GM20431 (cell line): ENCODE measurements around the gene TSPAN12.
"Not testable (repeated sequence)": the region's sequence is repeated elsewhere in the genome, so short reads cannot be mapped to it uniquely, and the experiment has no call there.

Experiments
- in situ Hi-C: fragments of 300-500 bp; cut with MseI, MboI; formaldehyde crosslinking; loops from one replicate; pipeline ENCODE4 v1.15.0; 2020; ENCODE audit warnings: low sequenced_read_pairs; ENCODE audit not compliant: unreplicated experiment

Gene TSPAN12

GRCh38 chr7:120813089-120813488, 44.9 kb downstream of the TSPAN12 start:
- in situ Hi-C loops: loop anchor here (25.0 kb wide), 1 partner anchor 124 kb away; no protein-coding TSS in a partner anchor

GRCh38 chr7:120809260-120809659, 48.7 kb downstream of the TSPAN12 start:
- in situ Hi-C loops: loop anchor here (25.0 kb wide), 1 partner anchor 128 kb away; no protein-coding TSS in a partner anchor

- in situ Hi-C loops: loop anchor here (25.0 kb wide), 1 partner anchor 130 kb away; no protein-coding TSS in a partner anchor
Measured at GRCh38 chr7:120807390-120807789, 50.6 kb downstream of the TSPAN12 start.

DNA sequence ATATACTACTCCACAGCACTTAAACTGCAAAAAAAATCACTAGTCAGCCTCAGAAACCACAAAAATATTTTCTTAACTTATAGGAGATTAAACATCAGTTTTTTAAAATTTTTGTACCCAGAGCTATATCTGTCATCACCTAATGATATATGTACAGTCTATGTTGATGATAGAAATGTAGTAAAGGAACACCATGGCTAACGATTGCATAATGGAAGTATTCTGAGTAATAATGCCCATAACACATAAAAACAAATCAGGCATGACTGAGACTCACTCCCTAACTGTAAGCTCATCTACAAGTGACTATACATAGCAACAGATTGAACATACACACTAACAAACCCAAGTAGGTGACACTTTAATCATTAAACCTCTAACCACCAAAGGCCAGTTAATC, 51.3 kb downstream of the TSPAN12 start:
- in situ Hi-C loops: loop anchor here (25.0 kb wide), 1 partner anchor 131 kb away; no protein-coding TSS in a partner anchor

DNA sequence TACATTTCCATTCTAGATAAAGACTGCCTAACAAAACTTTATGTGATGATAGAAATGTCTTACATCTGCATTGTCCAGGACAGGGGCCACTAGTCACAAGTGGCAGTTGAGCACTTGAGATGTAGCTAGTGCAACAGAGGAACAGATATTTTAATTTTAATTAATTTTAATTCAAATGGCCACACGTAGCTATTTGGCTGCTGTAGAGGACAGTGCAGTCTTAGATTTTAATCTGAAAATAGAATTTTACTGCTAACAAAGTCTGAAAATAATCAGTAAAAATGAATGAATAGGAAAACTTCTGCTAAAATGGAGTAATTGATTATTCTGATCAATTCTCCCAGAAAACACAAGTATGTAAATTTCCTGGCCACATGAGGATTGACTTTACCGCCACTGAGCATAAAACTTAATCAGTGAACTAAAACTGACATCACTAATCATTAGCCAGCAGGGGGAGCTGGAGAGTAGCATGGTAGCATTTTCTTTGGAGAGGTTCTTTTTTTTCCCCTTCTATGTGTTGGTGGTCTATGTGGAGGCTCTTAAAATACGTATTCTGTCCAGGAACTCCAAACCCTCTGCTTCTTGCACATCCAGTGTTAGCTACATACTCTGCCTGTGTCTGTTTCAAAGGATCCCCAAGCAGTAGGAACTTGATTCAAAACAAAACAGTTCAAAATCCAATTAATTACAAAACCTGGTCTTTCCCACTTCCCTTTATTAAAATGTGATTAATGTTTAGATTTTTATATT, 52.1 kb downstream of the TSPAN12 start:
- in situ Hi-C loops: loop anchor here (25.0 kb wide), 1 partner anchor 131 kb away; no protein-coding TSS in a partner anchor

DNA sequence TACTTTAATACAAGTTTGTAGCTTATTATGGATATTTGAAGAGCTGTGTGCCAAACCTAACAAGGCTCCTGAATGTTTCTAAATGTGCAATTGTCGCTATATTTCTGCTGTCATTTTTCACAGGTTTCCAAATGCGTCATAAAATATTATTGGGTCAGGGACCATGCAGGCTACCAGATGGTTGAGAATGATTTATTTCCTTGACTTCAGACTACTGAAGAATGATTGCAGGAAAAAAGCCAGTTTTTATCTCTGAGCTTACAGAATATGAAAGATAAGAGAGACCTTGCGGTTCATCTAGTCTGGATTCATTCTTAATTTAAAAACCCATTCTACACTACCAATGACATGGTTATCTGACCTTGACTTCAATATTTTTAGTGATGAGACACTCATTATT, 55.2 kb downstream of the TSPAN12 start:
- in situ Hi-C loops: loop anchor here (25.0 kb wide), 1 partner anchor 135 kb away; no protein-coding TSS in a partner anchor

GRCh38 chr7:120799813-120800475, 58.0 kb downstream of the TSPAN12 start:
- in situ Hi-C loops: loop anchor here (25.0 kb wide), 1 partner anchor 137 kb away; no protein-coding TSS in a partner anchor

DNA sequence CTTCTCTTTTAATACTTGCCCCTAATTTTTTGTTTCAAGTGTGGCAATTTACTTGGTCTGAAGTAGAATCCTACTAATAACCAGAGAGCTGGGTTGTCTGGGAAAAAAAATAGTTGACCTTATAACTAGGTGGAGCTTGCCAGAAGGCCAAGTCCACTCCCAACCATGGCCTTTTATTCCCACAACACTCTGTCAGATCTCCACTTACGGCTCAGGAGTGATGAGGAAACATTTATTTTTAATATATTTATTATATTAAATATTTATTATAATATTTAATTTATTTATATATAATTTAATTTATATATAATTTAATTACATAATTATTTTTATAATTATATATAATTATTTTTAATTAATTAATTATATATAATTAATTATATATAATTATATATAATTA, 58.8 kb downstream of the TSPAN12 start:
- in situ Hi-C loops: no loop called here

- in situ Hi-C loops: no loop called here
Measured at GRCh38 chr7:120797026-120797645, 60.8 kb downstream of the TSPAN12 start.

GRCh38 chr7:120794106-120794729, 63.7 kb downstream of the TSPAN12 start:
- in situ Hi-C loops: no loop called here

GRCh38 chr7:120793213-120793936, 64.6 kb downstream of the TSPAN12 start:
- in situ Hi-C loops: no loop called here

GRCh38 chr7:120792861-120793130, 65.1 kb downstream of the TSPAN12 start:
- in situ Hi-C loops: no loop called here

DNA sequence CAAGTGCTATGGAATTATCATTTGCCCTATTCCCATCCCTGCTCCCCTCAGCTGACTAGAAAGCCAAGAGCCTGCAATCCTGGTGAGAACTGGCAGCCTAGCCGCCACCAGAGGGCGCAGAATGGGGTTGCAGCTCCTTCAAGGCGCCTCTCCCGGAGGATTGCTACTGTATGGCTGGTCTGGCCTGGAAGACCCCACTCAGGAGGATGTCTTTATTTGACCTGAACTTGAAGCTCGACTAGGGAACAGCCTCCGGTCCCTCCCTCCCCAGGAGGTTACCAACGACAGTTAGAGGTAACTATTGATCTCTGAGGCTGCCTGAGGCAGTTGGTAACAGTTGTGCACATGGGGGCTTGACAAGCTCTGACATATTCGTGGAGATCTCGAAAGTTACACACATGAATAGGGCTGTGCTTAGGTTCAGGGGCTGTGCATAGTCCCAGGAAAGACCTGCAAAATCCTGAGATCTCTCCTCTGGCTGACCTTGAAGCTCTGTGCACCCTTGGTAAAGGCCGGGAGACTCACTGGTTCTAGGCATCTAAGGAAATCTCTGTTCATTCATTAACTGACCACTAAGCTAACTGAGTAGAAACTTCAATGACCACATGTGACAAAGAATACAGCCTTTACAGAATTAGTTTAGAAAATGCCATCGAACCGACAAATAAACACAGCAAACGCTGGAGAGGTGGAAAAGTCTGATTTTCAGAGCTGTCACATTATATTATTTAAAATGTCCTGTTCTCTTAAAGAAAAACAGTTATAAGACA, 65.7 kb downstream of the TSPAN12 start:
- in situ Hi-C loops: no loop called here

DNA sequence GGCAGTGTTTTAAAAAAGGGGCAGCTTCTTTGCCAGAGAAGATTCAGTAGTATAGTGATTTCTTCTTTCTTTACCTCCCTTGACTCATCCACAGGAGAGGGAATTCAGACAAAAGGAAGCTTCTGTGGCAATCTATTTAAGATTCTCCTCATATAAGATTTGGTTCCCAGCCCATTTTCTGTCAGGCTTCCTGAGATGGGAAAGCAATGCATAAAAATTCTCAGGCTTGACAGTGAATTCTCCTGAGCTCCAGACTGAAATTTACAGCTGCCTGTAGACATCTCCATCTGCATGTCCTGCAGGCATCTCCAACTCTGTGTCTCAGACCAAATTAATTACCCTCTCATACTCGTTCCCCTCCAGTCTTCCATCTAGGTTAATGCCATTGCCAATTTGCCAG, 72.8 kb downstream of the TSPAN12 start:
- in situ Hi-C loops: no loop called here

DNA sequence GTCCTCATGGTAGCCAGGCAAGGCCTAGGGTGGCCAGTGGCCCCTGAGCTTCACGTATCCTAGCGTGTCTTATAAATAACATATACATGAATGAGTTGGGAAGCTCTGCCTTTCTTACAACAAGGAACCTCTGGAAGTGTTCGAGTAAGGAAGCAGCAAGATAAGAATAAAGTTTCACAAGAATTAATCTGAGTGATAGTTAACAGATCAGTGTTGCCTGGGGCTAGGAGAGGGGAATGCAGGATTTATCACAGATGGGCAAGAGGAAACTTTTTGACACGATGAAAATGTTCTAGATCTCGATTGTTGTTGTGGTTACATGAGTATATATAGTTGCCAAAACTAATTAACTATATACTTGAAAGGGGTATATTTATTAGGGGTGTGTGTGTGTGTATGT, 74.2 kb downstream of the TSPAN12 start:
- in situ Hi-C loops: no loop called here

DNA sequence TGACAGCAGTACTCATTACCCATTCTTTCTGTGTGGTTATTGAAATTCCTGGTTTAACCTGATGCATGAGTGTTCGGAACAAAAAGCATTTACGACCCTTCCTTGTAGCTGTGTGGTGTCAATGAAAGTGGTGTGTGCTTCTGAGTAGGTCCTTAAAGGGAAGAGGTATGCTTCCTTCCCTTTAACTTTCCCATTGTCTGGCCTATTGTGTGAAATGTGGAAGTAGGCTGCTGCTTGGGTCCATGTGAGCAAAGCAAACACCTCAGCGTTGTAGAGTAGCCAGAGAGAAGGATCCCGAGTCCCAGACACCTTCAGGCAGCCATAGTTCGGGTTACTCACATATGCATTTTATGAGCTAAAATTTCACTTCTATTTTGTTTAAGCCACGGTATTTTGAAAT, 74.7 kb downstream of the TSPAN12 start:
- in situ Hi-C loops: no loop called here

DNA sequence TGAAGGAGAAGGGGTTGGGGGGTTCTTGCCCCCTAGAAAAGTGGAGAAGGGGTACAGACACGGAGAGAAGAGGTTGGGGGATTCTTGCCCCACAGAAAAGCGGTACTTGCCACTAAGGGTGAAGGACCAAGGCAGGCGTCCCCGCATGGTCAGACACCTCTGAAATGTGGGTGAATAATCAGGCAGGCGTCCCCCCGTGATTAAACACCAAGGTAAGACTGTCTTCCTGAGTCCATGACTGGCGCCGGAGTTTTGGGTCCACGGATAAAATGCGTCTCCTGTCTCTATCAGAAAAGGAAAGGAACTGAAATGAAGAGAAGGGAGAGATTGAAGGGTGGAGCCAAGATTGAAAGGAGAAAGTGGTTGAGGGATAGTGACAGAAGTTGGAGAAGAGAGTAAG, 76.0 kb downstream of the TSPAN12 start:
- in situ Hi-C loops: not testable (repeated sequence)

DNA sequence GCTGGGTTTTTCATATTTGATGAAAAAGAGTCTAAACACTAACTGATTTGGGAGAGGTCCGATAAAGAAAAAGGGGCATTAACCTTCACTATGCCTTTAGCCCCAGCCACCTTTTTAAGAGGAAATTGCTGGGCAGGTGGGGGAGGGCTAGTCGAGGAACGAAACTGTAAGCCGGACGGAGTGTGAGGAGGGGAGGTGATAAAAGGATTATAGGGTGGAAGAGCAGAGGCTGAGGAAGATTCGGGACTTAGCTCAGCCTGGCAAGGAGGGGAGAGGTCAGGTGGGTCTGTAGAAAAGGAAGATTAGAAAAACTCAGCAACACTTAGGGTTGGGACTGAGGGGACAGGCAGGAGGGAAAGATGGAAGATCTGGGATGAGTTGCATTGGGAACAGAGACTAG, 77.0 kb downstream of the TSPAN12 start:
- in situ Hi-C loops: no loop called here

- in situ Hi-C loops: not testable (repeated sequence)
Measured at GRCh38 chr7:120780451-120780850, 77.5 kb downstream of the TSPAN12 start.
